SH-SY5Y (cell line): ENCODE data around the gene PRDX4.

Source experiments
- GATA2 ChIP-seq: IDR thresholded peaks from 2 replicates; pipeline ENCODE4 v1.6.1; 2011; ENCODE audit warnings: mild to moderate bottlenecking, low read depth, low read length
- GATA3 ChIP-seq: IDR thresholded peaks from 2 replicates; pipeline ENCODE4 v1.6.1; 2011; ENCODE audit warnings: low read depth, mild to moderate bottlenecking, low read length, moderate library complexity

DNA sequence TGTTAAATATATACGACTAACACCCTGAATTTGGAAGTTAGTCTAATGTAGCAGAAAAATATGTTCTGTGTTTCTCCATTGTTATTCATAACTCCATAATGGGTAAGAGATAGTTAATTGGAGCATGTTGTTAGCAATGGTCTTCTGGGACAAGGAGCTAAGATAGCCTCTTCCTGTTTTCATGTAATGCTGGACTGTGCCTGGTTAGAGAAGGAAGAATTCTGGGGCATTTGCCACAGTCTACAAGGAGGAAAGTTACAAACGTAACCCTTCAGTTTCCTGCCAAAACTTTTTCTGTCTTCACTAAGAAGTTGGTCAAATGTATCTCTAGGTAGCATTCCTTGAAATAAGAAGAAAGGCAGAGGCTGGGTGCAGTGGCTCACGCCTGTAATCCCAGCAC is 5.8 kb downstream of the PRDX4 start:
- TF ChIP-seq GATA3: no peak
- TF ChIP-seq GATA2: no peak
